ENCODE results near the gene FADS2.

GRCh38 chr11:61888590-61888989 lies 60.5 kb downstream of the FADS2 start:
- TF ChIP-seq POLR2AphosphoS5 (IDR thresholded peaks at IDR 0.05; ENCODE audit: low read depth) (no peak), CTCF (IDR thresholded peaks at IDR 0.05; ENCODE audit: insufficient read depth, low read length) (no peak)
